ENCODE measurements around the gene TBC1D25. TPM values are rescaled to one million over a fixed set of nuclear protein-coding genes. Genes with fewer than 3 reads are reported as not detected.

TBC1D25 gene
- total and polyA plus RNA-seq, 5 donors from 2014 or later: 14.9 to 32.5 (median 18.0) TPM

GRCh38 chrX:48606091-48606490, 66.6 kb downstream of the TBC1D25 start:
- Mint-ChIP-seq H3K4me1 (no peaks in the 10 kb centered on the region), H3K36me3 (peaks cover 3% of the 10 kb centered on the region), H3K9me3 (no peaks in the 10 kb centered on the region), H3K27ac (no peak overlapping the region), H3K27me3 (no peaks in the 10 kb centered on the region), H3K4me3 (no peak overlapping the region)
- Histone ChIP-seq H3K27ac (ENCODE audit: insufficient read depth, low read length, poor library complexity, severe bottlenecking) (no peak overlapping the region), H3K36me3 (ENCODE audit: control insufficient read depth, insufficient read depth, low read length) (no peaks in the 10 kb centered on the region), H3K4me3 (ENCODE audit: low read depth, low read length) (no peak overlapping the region), H3K4me1 (ENCODE audit: control insufficient read depth, insufficient read depth, low read length, poor library complexity, severe bottlenecking) (no peaks in the 10 kb centered on the region), H3K27me3 (ENCODE audit: control insufficient read depth, insufficient read depth, low read length) (no peaks in the 10 kb centered on the region), H3K9me3 (ENCODE audit: control insufficient read depth in 2 of 2, low read length in 2 of 2) (no peaks in the 10 kb centered on the region)
- DNase-seq: no peak
- ATAC-seq (ENCODE audit: low read depth in 2 of 2): no peak

- Mint-ChIP-seq H3K4me1 (no peaks in the 10 kb centered on the region), H3K9me3 (no peaks in the 10 kb centered on the region), H3K27me3 (no peaks in the 10 kb centered on the region), H3K36me3 (no peaks in the 10 kb centered on the region), H3K27ac (peak overlapping the region in 1 of 3 donors; percentile 67), H3K4me3 (no peak overlapping the region)
- H3K36me3 ChIP-seq (ENCODE audit: control insufficient read depth, insufficient read depth, low read length): no peaks in the 10 kb centered on the region
- H3K27me3 ChIP-seq (ENCODE audit: control insufficient read depth, insufficient read depth, low read length): no peaks in the 10 kb centered on the region
- H3K4me3 ChIP-seq (ENCODE audit: low read depth, low read length): no peak overlapping the region
- no peaks in the 10 kb centered on the region for H3K4me1 ChIP-seq (ENCODE audit: control insufficient read depth, insufficient read depth, low read length, poor library complexity, severe bottlenecking)
- DNase-seq (no peak), ATAC-seq (ENCODE audit: low read depth in 2 of 2) (no peak)
- H3K9me3 ChIP-seq (ENCODE audit: control insufficient read depth in 2 of 2, low read length in 2 of 2): no peaks in the 10 kb centered on the region
- H3K27ac ChIP-seq (ENCODE audit: insufficient read depth, low read length, poor library complexity, severe bottlenecking): no peak overlapping the region
Observed at GRCh38 chrX:48611703-48612102, 72.2 kb downstream of the TBC1D25 start.

Other genes with a start within 250 kb of the TBC1D25 start
- gene SSX3, start 183.0 kb upstream of the TBC1D25 start, total RNA-seq: not detected
- gene SSX3, start 183.0 kb upstream of the TBC1D25 start, polyA plus RNA-seq: not detected
- not detected for gene SSX4, start 156.2 kb upstream of the TBC1D25 start, total RNA-seq
- gene SSX4, start 156.2 kb upstream of the TBC1D25 start, polyA plus RNA-seq: not detected
- not detected for gene SSX4B, start 127.8 kb upstream of the TBC1D25 start, total RNA-seq
- not detected for gene SSX4B, start 127.8 kb upstream of the TBC1D25 start, polyA plus RNA-seq
- gene SLC38A5, start 69.5 kb upstream of the TBC1D25 start, total RNA-seq: 23.3 TPM
- 10 to 100 TPM; 12.9 to 23.7 (median 19.3) TPM for gene SLC38A5, start 69.5 kb upstream of the TBC1D25 start, polyA plus RNA-seq
- 64.5 TPM for gene FTSJ1, start 63.5 kb upstream of the TBC1D25 start, total RNA-seq
- 10 to 100 TPM; 57.9 to 73.1 (median 64.4) TPM for gene FTSJ1, start 63.5 kb upstream of the TBC1D25 start, polyA plus RNA-seq
- 18.5 TPM for gene PORCN, start 30.7 kb upstream of the TBC1D25 start, total RNA-seq
- gene PORCN, start 30.7 kb upstream of the TBC1D25 start, polyA plus RNA-seq: 10 to 100 TPM in 1 of 4 donors, 1 to 10 TPM in 3; 8.1 to 11.9 (median 9.4) TPM
- gene EBP, start 17.9 kb upstream of the TBC1D25 start, total RNA-seq: 56.8 TPM
- 100 to 1,000 TPM in 3 of 4 donors, 10 to 100 TPM in 1; 88.4 to 126 (median 109) TPM for gene EBP, start 17.9 kb upstream of the TBC1D25 start, polyA plus RNA-seq
- gene RBM3, start 34.8 kb downstream of the TBC1D25 start, total RNA-seq: 309 TPM
- gene RBM3, start 34.8 kb downstream of the TBC1D25 start, polyA plus RNA-seq: 100 to 1,000 TPM; 192 to 258 (median 219) TPM
- 45.8 TPM for gene WDR13, start 57.8 kb downstream of the TBC1D25 start, total RNA-seq
- gene WDR13, start 57.8 kb downstream of the TBC1D25 start, polyA plus RNA-seq: 10 to 100 TPM; 33.4 to 53.7 (median 46.0) TPM
- gene WAS, start 144.1 kb downstream of the TBC1D25 start, total RNA-seq: 101 TPM
- gene WAS, start 144.1 kb downstream of the TBC1D25 start, polyA plus RNA-seq: 10 to 100 TPM; 12.4 to 21.8 (median 20.3) TPM
- gene SUV39H1, start 157.0 kb downstream of the TBC1D25 start, total RNA-seq: 8.0 TPM
- 10 to 100 TPM; 10.8 to 15.7 (median 13.3) TPM for gene SUV39H1, start 157.0 kb downstream of the TBC1D25 start, polyA plus RNA-seq
- not detected for gene GLOD5, start 222.0 kb downstream of the TBC1D25 start, total RNA-seq
- gene GLOD5, start 222.0 kb downstream of the TBC1D25 start, polyA plus RNA-seq: not detected
- gene GATA1, start 246.9 kb downstream of the TBC1D25 start, total RNA-seq: 0.67 TPM
- not detected for gene GATA1, start 246.9 kb downstream of the TBC1D25 start, polyA plus RNA-seq